GM18526 (cell line): Measurements from ENCODE around the gene PPM1H.

Experiments
- POLR2A ChIP-seq: IDR thresholded peaks from 3 replicates; pipeline ENCODE4 v1.6.1; 2011; ENCODE audit not compliant: insufficient read length; ENCODE audit errors: extremely low read depth

Gene PPM1H

DNA sequence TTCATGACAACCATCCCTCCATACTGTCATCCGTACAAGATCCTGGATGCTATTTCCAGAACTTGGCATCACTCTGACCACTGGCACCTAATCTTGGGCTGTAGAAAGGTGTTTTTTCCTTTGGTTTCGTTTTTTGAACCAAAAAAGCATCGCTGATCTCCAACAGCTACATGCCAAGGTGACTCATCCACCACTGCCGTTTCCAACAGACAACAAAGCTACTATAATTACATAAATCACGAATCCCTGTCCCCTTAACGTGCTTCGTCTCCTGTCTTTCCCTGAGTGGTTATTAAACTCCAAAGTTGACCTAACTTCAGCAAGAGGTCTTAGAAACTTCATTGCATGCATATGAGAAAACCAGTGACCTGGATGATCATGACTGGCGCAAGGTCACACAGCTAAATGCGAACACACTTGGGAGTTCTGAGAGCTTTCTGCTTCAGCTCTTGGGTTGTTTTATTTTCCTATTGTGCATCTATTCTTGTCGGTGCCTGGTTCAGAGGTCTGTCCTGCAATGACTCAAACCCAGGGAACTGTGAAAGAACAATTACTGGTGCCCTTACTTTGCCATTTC, 99.9 kb downstream of the PPM1H start:
- TF ChIP-seq POLR2A, result no peak

DNA sequence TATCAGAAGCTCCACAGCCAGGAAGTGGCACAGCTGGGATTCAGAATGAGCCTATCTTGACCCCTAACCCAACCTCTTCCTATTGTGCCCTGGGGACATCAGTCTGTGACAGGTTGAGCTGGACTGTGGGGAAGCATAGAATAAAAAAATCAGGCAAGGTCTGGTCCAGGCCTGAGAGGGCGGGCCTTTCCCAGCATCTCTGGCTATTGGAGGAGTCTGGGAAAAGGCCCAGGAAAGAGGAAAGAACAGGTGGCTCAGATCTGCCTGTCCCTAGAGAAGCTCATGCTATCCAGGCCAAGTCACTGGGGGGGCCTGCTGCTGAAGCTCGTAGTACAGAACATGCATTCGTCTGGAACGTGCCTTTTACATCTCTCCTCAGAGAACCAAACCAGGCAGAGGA, 100.5 kb downstream of the PPM1H start:
- TF ChIP-seq POLR2A, result no peak

DNA sequence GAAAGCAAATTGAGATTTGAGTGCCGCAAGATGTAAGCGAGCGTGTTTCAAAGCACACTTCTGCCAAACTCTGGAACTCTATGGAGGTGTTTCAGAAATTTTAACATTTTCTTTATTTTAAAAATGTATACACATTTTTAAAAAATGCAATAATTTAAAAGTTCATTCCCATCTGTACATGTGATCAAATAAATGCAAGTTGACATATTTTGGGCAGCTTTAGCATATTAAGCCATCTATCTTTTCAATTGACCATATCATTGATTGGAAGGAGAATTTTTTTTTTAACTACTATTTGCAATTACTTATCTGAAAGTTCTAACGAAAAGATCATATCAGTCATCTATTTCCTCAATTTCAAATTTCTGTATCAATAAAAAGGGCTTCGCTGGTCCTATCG, 101.3 kb downstream of the PPM1H start:
- TF ChIP-seq POLR2A, result no peak

DNA sequence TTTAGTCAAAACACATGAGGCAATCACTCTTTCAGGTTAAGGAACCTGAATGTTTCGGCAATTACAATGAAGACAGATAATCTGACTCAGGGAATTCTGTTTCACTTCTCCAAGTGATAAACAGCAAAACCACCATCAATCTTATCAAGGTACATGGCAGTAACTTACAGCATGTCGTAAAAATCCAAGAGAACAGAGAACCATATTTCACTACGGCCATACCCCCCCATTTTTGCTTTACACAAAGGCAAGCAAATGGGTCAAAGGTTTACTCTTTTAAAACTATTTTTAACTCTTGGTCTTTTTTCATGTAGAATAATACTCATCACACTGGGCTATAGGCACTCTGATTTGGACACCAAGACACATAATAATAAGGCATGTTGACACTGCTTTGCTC, 102.4 kb downstream of the PPM1H start:
- no peak for TF ChIP-seq POLR2A

DNA sequence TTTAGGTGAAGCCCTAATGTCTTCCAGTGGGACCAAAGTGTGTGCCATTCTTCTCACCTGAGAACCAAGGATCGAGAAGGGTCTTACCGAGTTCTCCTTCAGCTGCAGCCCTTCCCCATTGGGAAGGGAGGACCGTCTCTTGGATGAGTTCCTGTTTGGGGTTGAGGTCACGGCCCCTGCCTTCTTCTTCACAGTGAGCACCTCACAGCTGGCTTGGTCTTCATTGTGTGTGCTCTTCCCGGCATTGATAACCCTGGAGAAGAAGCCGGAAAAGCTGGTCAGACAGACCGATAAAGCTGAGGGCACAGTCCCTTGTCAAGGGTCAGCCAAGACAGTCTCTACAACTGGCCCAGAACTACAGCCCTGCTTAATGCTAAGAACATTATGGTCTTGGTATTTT, 102.9 kb downstream of the PPM1H start:
- TF ChIP-seq POLR2A, result no peak

DNA sequence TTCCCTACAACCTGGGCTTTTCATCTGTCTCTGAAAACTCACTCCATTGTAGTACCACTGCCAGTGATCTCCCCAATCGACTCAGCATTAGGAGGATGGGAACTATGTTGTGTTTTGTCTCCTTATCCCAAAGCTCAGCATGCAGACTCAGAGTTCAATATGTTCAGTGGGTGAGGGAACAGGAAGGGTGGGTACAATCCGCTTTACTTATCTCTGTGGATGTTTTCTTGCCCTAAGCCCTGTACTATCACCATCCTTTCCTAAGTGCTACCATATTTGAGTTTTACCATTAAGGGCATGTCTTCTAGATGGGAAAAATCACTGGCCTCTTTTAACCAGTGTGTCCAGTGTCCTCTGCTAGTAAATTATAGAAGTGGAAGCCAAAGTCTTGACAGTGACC, 107.1 kb downstream of the PPM1H start:
- TF ChIP-seq POLR2A, result no peak

DNA sequence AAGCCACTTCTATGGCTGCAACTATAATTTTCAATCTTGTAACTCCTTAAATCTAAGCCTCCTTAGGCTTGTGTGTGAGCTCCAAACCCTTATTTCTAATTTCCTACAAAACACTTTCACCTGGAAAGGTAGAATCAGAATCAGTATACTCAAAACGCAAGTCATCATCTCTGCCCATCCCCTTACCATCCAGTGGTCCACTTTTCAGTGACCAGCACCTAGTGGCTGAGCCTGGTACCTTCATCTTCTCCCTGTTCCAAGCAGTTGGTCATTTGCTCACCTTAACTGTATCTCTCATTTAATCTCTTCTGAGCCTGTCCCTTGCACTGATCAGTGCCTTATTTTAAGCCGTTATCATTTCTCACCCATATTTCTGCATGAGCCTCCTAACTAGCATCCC, 107.9 kb downstream of the PPM1H start:
- no peak for TF ChIP-seq POLR2A

DNA sequence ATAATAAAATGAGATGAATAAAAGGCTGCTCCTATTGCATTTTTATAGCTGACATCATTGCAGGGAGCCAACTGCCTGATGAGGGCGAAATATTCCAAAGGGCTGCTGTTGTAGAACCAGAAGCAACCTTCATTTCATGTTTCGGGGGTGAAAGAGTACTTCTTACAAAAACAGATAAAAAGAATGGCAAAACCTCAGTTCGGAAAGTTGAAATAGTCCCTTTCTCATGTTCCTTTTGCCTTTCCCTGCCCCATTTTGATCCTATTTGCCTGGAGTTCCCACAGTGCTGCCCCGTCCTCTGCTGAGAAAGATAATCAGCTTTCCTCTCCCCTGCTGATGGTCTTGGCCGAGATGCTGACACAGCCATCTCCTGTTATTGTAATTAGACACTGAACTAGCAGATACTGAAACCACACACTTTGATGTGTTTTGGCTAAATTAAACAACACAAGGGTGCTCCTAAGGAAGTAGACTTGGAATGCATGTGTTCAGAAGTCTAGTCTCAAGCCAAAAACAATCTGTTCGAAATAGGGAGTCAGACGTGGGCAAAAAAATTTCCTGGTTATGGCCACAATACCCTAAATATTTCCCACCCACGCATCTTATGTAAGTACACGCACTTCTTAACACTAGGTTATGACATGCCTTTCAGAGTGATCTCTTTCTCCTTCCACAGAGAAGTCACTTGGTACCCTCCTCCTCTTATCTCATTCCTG, 117.2 kb downstream of the PPM1H start:
- TF ChIP-seq POLR2A, result no peak

DNA sequence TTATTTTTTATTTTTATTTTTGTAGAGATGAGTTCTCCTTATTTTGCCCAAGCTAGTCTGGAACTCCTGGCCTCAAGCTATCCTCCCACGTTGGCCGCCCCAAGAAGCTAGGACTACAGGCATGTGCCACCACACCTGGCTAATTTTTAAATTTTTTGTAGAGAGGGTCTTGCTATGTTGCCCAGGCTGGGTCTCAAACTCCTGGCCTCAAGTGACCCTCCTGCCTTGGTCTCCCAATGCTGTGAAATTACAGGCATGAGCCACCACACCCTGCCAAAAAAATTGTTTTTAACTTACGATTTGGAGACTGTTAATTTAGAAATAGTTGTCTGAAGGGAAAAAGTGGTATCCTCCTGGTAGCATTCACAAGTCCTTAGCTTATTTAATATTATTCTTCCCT, 120.7 kb downstream of the PPM1H start:
- TF ChIP-seq POLR2A, result no peak

DNA sequence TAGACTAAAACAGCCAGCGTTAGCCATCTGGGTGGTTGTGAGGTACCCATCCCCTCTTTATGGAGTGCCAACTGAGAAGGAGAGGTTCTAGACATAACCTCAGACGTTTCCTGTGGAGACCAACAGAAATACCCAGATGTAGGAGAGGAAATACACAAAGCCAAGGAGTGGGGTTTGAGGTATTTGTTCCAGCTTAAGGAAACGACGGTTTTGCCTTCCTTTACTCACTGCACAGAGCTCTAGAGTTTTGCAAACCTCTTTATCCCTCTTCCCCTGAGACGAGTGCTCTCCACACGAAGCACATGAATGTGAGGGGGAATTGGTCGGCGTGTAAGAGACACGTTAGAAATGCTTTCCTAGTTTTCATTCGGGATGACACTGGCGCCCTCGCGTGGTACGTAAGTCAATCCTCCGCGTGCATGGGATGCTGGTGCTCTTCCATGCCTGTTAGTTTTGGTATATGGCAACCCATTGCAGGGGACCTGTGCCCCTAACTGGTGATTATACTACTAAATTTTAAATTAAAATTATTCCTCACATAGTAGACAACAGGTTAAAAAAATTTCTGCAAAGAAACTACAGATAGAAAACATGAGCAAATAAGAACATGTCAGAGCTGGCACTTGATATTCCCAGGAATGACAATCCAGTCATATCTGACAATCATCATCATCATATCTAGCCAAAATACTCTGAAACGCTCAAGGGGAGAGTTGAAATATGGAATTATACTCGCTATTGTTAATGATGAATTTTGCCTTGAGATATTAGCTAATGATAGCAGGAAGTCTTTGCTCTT, 121.7 kb downstream of the PPM1H start:
- no peak for TF ChIP-seq POLR2A

DNA sequence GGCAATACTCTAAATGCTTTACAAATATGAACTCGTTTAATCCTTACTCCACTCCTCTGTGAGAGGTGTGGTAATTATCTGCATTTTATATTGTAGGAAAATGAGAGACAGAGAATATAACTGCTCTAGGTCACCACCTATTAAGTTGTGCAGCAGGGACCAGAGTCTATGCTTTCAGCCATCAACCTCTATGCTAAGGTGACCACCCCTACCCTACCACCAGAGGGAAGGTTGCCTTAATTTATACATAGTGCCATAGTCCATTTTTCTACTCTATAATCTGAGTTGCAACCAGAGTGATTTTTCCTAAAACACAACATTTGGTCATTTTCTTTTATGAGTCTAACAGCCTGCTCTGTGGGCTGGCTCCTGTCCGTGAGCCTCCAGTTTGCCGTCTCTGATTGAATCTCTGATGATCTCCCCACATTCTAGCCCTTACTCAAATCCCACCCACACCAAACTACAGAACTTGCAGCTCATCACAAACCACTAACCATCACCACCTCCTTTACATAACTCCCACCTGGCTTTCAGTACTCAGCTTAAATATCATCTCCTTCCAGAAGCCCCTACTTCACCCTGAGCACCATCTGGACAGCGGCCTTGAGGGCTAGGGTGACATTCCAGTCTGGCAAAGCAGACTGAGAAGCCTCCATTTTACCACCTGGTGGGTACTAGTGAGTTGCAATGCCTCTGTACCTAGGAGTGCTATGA, 126.6 kb downstream of the PPM1H start:
- TF ChIP-seq POLR2A, result no peak

DNA sequence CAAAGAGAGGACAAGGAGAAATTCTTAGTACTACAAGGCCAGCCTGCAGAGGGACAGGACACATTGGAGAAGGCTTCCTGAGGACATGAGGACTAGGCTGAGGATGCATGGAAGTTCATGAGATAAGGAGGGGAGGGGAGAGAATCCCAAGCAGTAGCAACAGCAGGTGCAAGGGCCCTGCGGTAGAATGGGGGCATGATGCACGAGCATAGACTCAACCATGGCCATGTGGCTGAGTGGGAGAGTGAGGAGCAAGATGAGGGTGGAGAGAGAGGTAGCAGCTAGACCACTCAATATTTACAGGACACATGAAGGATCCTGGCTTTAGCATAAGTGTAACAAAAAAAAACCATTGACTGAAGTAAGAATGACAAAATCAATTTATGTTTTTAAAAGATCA, 128.1 kb downstream of the PPM1H start:
- no peak for TF ChIP-seq POLR2A

DNA sequence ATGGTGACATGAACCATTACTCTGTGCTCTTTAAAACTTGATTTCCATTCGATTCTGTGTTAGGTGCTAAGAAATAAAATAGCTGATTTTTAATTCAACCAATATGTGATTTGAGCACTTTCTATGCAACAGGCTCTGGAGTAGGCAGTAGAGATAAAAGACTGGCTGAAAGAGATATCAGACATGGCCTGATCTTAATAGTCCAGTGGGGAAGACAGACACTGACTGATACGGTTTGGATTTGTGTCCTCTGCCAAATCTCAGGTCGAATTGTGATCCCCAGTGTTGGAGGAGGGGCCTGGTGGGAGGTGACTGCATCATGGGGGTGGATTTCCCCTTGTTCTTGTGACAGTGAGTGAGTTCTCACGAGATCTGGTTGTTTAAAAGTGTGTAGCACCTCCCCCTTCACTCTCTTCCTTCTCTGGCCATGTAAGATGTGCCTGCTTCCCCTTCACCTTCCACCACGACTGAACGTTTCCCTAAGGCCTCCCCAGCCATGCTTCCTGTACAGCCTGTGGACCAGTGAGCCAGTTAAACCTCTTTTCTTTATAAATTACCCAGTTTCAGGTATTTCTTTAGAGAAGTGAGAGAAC, 128.6 kb downstream of the PPM1H start:
- TF ChIP-seq POLR2A, result no peak

DNA sequence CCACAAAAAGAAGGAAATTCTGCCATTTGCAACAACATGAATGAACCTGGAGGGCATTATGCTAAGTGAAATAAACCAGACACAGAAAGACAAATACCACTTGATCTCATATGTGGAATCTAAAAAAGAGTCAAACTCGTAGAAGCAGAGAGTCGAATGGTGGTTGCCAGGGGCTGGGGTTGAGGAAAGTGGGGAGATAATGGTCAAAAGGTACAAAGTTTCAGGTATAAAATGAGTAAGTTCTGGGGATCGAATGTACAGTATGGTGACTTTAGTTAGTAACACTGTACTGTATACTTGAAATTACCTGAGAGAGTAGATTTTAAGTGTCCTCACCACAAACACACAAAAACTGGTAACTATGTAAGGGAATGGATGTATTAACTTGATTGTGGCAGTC, 129.4 kb downstream of the PPM1H start:
- TF ChIP-seq POLR2A, result no peak

DNA sequence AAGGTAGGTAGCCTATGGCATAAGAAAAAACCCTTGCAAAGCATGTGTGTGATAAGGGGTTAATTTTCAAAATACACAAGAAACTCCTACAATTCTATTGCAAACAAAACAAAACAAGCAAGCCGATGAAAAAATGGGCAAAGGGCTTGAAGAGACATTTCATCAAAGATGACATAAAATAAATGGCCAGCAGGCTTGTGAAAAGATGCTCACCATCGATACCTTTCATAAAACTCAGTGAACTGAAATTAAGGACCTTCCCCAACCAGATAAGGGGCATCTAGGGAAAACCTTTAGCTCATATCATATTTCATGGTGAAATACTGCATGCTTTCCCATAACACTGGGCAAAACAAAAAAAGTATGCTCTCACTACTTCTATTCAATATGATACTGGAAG, 131.2 kb downstream of the PPM1H start:
- TF ChIP-seq POLR2A, result no peak
